HG03378 (cell line): Measurements from ENCODE around the gene UBL7.
"Not testable (repeated sequence)": the region's sequence is repeated elsewhere in the genome, so short reads cannot be mapped to it uniquely, and the experiment has no call there.

Source experiments
- ATAC-seq: cut with Tn5 transposase; IDR thresholded peaks from one replicate; pipeline ENCODE4 v1.9.1; 2021; ENCODE audit warnings: mild to moderate bottlenecking, moderate library complexity; ENCODE audit not compliant: unreplicated experiment

The UBL7 gene

DNA sequence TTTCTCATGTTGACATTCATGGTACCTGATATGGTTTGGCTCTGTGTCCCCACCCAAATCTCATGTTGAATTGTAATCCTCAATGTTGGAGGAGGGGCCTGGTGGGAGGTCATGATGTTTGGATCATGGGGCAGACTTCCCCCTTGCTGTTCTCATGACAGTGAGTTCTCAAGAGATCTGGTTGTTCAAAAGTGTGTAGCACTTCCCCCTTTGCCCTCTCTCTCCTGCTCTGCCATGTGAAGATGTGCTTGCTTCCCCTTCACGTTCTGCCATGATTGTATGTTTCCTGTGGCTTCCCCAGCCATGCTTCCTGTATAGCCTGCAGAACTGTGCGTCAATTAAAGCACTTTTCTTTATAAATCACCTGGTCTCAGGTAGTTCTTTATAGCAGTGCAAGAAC lies 3.3 kb upstream of the UBL7 start:
- ATAC-seq, result no peak

DNA sequence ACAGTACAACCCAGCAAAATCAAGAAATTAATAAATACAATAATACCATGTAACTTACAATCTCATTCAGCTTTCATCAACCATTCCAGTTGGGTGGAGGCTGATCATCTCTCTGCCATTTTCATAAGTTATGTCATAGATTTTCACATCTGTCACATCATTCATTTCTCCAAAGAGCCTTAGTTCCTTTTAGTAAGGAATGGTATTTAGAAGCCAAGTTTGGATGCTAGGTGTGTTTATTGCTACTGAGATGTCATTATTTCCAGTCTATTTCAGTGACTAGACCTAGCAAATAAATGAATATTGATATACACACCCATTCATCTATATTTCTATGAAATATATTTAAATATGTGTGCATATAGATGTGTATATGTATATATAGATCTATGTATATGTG lies 2.7 kb upstream of the UBL7 start:
- ATAC-seq, result no peak

DNA sequence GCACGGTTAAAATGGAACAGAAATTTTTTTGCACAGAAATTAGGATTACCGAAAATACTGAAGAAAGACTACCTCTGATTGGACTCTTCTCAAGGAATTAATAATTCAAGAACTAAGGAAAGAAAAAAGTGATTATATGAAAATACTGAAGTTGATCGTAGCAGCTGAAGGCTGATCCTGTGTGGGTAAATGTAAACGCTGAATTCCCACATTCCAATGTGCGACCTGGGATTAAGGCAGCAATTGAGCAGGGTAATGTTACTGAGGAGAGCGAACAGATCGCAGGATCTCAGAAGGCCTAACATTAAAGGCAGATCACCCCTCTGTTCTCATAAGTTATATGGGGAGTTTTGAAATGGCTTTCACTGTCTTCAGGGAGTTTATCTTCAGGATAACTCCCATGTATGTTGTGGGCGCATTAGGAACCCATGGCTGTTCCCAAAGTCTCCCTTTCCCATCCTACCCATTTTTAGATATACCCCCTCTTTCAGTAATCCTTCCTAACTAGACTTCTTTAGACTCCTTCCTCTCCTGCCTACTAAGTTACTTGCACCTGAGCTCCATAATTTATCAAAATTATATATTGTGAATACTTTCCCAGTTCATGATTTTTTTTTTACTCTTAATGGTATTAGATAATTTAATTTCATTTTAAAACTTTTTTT lies 1.0 kb upstream of the UBL7 start:
- ATAC-seq, result no peak

DNA sequence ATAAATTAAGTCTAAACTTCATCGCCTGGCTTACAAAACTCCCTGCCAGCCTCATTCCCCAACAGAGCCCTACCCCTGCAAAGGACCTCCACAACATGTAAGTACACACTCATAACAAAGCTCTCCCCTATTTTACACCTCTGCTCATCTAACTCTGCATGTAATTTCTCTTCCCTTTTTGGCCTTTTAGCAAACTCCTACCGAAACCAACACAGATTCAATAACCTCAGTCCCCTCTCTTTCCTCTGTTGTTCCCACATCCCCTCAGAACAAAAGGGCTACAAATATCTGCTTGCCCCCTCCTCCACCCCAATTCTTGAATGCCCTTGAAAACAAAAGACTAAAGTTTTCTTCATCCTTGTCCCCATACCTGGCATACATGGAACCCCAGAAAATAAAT lies 662 bp downstream of the UBL7 start:
- ATAC-seq, result no peak

DNA sequence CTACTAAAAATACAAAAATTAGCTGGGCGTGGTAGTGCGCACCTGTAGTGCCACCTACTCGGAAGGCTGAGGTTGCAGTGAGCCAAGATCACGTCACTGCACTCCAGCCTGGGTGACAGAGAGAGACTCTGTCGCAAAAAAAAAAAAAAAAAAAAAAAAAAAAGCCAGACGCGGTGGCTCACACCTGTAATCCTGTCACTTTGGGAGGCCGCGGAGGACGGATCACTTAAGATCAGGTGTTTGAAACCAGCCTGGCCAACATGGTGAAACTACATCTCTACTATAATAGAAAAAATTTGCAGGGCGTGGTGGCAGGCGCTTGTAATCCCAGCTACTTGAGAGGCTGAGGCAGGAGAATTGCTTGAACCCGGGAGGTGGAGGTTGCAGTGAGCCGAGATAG lies 1.2 kb downstream of the UBL7 start:
- not testable (repeated sequence) for ATAC-seq

DNA sequence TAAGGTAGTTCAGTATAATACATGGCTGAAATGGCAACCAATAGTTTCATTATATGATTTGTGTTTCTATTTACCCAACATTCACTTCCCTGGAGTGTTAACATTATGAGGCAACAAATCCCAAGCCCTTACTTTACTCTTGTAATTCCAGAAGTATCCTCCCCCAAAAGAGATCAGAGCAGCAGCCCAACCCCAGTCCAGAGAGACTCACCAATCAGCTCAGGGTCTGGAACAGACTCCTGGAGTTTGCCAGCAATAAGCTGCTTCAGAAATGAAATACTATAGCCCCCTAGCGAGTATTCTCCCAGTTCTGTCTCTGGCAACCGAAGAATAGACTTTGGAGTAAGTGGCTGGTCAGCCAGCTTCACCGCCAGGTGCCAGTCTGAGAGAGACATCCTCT lies 2.5 kb downstream of the UBL7 start:
- no peak for ATAC-seq

DNA sequence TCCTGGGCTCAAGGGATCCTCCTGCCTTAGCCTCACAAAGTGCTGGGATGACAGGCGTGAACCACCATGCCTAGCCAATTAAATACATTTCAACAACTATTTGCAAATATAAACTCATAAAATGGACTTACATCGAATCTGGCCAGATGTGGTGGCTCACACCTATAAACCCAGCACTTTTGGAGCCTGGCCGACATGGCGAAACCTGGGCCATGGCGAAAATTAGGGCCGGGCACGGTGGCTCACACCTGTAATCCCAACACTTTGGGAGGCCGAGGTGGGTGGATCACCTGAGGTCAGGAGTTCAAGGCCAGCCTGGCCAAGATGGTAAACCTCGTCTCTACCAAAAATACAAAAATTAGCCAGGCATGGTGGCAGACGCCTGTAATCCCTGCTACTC lies 3.9 kb downstream of the UBL7 start:
- not testable (repeated sequence) for ATAC-seq

DNA sequence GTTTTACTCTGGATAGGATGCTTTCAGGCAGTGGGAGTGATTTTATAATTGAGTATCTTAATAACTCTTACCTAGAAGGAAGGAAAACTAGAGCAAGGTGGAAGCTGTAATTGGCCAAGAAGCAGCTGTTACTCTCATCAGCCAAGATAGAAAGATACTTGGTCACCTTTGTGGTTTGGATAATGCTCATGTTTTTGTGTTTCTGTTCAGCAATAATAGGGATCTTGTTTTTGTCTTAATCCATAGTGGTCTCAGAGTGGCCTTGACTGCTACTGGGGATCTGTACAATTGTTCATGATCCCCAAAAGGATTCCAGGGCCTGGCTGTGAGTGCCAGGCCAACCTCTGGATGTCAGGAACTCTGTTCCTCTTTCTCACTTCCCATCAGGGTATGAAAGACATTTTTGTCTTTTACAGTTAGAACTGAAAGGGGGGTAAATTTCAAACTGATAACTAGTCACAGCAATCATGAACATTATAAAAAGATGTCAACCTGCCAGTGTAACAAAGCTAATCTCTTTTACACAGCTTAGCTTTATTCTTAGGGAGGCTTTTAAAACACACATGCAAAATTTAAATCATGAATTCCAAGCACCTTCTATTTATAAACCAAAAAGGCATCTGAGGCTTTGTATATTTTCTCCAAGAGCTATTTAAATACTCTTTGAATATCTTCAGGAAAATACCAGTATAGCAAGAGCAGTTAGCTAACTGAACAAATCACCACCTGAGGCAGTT lies 6.0 kb downstream of the UBL7 start:
- no peak for ATAC-seq

DNA sequence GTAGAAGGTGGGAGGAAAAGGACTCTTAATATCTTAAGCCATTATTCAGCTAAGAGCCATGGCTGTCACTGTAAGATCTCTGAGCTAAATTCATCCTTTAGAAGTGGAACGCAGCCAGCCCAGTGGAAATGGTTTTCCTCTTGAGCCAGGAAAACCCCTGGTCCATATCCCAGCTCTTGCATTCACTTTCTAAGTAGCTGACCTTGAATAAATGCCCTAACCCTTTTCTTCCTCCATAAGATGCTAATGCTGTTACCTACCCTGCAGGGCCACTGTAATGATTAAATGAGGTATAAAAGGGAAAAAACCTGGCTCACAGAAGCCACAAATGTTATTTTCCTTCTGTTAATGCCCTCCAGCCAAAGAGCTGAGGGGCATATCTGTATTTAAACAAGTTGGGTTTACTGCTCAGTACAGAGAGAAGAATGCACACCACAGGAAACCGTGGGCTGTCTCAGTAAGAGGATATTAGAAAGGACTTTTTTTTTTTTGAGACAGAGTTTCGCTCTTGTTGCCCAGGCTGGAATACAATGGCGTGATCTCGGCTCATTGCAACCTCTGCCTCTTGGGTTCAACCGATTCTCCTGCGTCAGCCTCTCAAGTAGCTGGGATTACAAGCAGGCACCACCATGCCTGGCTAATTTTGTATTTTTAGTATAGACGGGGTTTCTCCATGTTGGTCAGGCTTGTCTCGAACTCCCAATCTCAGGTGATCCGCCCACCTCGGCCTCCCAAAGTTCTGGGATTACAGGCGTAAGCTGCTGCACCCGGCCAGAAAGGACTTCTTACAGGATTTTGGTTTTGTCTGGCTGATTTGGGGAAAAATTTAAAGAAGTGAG lies 6.8 kb downstream of the UBL7 start:
- ATAC-seq, result no peak

DNA sequence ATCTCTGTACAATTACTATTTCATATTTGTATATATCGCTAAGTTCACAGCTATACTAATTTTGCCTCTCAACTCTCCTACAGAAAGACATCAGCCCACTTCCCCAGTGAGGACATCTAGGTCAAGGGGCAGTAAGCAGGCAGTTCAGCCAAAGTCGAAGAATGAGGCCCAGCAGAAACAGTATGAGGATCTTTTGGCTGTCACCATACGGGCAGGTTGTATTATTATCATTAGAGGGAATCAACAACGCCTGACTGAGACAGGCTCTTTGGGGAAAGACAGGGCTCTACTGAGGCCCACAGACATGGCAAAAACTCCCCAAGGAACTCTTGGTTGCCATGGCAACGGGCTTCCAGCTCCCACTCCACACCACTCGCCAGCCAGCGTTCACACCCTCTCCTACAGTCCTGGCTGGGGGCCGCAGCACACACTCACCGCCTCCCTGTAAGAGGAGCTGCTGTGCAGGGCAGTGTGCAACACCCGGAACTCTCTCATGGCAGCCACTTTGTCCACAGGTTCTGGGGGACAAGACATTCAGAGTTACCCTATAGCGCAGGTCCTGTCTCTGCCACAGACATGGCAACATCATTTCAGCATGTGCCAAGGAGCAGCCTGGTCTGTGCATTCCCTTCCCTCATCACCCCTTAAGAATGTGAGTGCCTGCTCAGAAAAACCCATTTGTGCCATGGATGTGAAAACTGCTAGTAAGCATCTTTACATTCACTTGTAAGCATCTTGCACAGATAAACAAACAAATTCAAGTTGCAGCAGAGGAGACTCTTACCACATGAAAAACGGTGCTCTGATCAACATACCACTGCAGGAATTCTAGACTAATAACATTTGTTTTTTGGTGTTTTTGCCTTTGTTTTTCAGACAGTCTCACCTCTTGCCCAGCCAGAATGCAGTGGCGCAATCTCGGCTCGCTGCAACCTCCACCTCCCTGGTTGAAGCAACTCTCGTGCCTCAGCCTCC lies 8.8 kb downstream of the UBL7 start:
- no peak for ATAC-seq

DNA sequence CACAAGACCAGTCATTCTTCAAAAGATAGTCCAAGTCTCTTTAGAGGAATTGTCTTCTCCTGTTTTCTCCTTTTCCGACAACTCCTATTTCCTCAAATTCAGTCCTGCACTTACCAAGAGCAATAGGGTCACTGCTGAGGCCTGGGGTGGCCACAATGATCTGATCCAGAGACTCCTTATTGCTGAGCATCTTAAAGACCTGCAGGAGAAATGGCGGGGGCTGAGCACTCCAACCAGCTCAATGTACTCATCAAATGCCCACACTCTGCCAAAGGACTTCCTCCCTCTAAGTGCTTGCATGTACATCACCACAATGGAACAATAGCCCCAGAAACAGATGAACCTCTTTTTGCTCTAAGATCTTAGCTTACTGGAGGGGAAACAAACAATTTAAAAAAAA lies 9.6 kb downstream of the UBL7 start:
- no peak for ATAC-seq

DNA sequence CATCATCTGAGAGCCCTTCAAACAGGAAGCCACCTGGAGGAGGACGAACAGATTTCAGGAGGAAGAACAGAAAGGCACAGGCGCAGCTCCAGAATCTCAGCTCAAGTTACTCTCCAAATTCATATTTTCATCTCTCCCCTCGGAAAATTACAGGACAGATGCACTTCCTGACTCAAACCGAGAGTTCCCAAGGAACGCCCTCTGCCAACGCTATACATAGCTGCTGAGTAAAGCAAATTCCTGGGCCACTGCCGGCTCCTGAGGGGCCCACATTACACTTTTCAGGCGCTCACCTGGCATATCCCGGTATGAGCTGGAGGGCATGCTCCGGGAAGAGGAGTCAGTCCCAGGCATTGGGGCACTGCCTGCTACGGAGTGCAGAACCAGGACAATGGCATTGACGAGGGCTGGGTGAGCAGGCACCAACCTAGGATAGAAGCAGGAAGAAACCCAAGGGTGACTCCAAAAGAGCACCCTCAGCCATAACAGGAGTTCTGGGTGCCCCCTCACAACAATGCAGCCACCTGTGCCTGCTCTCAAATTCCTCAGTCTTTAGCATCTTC lies 11.2 kb downstream of the UBL7 start:
- no peak for ATAC-seq

DNA sequence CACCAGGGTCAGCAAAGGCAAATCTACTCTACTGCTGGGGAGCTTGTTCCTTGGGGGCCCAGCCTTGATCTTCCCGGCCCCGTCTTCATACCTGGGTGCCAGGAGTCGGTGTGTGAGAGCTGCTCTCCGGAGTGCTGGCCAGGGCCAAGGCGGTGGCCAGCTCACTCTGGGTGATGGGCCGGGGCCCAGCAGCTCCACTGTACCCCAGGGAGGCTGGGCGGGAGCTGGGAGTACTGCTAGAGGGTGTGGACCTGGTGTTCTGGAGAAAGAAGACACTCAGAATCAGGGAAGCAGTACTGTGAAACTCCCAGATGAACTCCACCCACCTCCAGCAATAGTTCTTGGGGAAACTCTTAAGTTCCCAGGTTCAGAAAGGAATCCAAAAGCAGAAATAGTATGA lies 11.9 kb downstream of the UBL7 start:
- ATAC-seq, result no peak

DNA sequence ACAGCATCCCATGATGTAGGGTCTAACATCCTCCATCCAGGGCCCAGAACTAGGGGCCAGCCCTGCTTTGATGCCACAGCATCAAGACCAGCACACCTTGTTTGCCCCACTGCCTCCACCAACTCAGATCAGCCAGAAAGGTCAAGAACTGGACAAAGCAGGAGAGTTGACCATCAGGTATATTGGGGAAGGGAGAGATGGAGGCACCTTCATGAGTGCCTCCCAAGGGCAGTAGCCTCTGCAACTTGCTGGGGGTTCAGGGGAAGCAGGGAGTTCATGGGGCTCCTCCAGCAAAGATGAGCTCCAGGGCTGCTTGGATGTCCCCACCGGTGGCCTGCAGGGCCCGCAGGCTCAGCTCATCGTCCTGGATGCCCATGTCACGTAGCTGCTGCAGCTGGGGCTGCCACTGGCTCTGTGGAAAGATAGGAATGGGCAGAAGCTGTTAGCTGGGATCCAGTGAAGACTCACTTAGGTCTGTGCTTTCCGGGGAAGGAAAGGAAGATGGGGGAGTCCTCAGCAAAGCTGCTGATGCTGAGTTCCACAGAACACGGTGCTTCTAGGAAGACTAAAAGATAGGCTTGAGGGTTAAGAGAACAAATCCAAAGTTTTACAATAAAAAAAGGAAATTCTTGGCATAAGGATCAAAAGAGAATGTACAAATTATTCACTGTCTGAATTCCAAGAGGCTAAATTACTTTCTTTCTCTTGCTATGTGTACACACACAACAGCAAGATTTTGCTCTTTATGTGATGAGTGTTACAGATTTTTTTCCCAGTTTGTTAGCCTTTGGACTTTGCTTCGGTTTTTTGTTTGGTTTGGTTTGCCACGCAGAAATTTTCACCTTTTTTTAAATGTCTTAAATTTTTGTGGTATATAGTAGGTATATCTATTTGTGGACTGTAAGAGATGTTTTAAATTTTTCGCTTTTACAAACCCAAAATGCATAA lies 14.9 kb downstream of the UBL7 start:
- ATAC-seq, result no peak

DNA sequence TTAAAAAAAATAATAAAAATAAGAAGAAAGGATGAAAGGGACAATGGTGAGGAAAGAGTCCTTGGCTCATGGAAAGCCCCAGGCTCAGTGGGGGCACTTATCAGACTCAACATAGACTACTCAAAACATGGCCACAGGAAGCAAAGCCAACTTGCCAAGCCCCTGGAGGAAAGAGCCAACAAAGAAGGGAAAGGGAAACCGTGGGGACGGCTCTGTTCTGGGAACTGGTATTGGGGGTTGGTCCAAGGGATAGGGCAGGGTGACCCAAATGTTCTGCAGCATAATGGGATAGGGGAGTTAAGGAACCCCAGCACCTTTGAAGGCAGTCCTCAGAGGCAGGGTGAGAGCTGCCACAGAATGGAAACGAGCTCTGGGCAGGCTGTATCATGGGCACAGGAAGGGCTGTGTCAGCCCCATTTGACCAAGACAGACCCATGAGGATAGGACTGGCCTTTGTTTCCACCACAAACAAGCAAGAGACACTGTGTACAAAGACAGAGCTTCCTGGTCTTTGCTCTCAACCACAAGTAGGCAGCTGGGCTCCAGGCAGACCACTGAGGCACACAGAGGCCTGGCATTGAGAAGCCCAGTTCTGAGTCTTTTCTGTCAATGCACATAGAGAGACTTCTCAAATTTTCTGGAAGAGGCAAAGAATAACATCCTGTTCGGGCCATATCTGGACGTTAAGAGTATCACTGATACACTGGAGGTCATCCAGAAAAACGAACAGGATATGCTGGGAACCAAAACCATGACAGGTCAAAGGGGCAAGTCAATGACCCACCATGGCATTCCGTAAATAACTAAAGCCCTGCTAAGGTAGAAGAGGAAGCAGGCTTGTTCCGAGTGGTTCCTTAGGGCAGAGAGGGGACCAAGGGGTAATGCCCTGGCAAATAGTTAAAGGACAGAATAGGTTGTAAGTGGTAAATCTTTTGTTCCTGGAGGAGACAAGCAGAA lies 16.6 kb downstream of the UBL7 start:
- no peak for ATAC-seq

DNA sequence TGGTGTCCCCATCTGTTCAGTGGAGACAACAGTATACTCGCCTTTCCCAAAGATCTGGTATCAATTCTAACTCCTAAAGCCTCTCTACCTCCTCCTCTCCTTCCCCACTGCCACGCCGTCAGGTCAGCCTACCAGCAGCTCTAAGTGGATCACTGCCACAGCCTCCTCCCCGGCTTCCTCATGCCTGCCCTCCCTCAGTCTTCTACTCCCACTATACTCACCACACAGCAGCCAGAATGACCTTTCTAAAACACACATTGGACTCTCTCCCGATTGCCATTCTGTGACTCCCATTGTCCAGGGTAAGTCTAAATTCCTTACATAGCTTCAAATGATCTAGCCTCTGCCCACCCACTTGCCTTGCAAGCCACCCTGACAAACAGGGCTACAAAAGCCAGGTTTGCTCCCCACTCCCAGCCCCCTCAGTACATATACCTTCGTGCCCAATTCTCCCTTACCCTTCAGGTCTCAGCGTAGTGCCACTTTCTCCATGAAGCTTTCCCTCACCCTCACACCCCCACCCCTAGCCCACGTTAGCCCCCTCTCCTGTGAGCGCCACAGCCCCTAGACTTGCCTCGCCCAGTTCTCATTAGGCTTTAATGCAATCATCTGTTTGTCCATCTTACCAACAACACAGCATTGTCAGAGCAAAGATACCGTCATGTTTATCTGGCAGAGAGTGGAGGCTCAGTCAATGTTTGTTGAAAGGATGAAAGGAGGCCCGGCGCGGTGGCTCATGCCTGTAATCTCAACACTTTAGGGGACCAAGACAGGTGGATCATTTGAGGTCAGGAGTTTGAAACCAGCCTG lies 17.7 kb downstream of the UBL7 start:
- ATAC-seq, result no peak

DNA sequence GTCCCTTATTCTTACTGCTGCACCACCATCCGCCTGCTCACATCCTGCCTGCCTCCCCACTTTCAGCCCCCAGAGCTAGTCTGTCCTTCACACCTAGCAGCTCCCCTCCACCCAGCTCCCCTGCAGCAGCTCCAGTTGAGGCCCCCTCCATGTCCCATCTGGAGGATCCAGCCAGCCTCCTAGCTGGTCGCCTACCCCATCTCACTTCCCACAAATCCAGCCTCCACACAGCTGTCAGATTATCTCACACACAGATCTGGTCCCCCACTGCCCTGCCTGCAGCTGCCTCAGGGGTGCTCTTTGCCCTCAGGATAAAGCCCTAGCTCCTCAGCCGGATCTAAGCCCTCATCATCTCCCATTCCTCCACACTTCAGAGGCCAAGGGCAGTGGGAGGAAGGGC lies 18.4 kb downstream of the UBL7 start:
- no peak for ATAC-seq
